Fibroblast of lung (primary cell): ENCODE results near the gene ZNF609. TPM values are rescaled to one million over a fixed set of nuclear protein-coding genes. Genes with fewer than 3 reads are reported as not detected.

Experiments
- DNase-seq, 2 donors: peaks; one replicate each; pipeline versions ENCODE4 v3.0.0 to v3.0.0-alpha.2; 2010; ENCODE audit warnings: low read depth in 2 of 2
- H2AFZ ChIP-seq: 2 replicates; pipeline ENCODE4 v1.5.1; 2012; ENCODE audit warnings: low read length, control low read depth, inconsistent platforms
- H3K27ac ChIP-seq: 2 replicates; pipeline ENCODE4 v1.5.1; 2011; ENCODE audit warnings: low read length, control low read depth; ENCODE audit not compliant: insufficient read depth
- H3K27me3 ChIP-seq: 2 replicates; pipeline ENCODE4 v1.5.1; 2011; ENCODE audit warnings: mild to moderate bottlenecking, low read length; ENCODE audit not compliant: control insufficient read depth, insufficient read depth
- H3K36me3 ChIP-seq: 2 replicates; pipeline ENCODE4 v1.5.1; 2011; ENCODE audit warnings: low read length; ENCODE audit not compliant: control insufficient read depth, insufficient read depth
- H3K4me1 ChIP-seq: 2 replicates; pipeline ENCODE4 v1.5.1; 2011; ENCODE audit warnings: low read length; ENCODE audit not compliant: control insufficient read depth, insufficient read depth; ENCODE audit errors: extremely low read depth
- H3K4me2 ChIP-seq: 2 replicates; pipeline ENCODE4 v1.5.1; 2011; ENCODE audit warnings: low read length, control low read depth; ENCODE audit not compliant: insufficient read depth; ENCODE audit errors: extremely low read depth
- H3K4me3 ChIP-seq, 4 experiments: fragments of 200-600 bp in 1 of 4; sonication (generic) in 1 of 4; replicated peaks in 1 of 4; 2 replicates each; pipeline ENCODE4 v1.5.1; 2011 to 2016; ENCODE audit warnings: low read length in 4 of 4, low read depth in 3 of 4, mild to moderate bottlenecking in 3 of 4, control low read depth in 2 of 4, inconsistent platforms in 1 of 4, mixed read lengths in 1 of 4; ENCODE audit not compliant: insufficient read depth in 1 of 4; ENCODE audit errors: control extremely low read depth in 1 of 4
- H3K79me2 ChIP-seq: 2 replicates; pipeline ENCODE4 v1.5.1; 2012; ENCODE audit warnings: mild to moderate bottlenecking, low read length, inconsistent platforms; ENCODE audit not compliant: control insufficient read depth, insufficient read depth
- H3K9ac ChIP-seq: 2 replicates; pipeline ENCODE4 v1.5.1; 2011; ENCODE audit warnings: mild to moderate bottlenecking, low read length, control low read depth; ENCODE audit not compliant: insufficient read depth
- H3K9me3 ChIP-seq: 2 replicates; pipeline ENCODE4 v1.5.1; 2012; ENCODE audit warnings: low read depth, low read length; ENCODE audit not compliant: control insufficient read depth, insufficient read depth
- H4K20me1 ChIP-seq: 2 replicates; pipeline ENCODE4 v1.5.1; 2011; ENCODE audit warnings: low read length; ENCODE audit not compliant: control insufficient read depth, insufficient read depth; ENCODE audit errors: extremely low read depth
- EZH2 ChIP-seq: IDR thresholded peaks from 2 replicates; pipeline ENCODE4 v1.5.1; 2012; ENCODE audit warnings: low read length, control low read depth, mild to moderate bottlenecking; ENCODE audit errors: missing control alignments
- polyA plus RNA-seq, 2 donors: library from polyadenylated mRNA; depleted of rRNA in 1 of 2; stranded (reverse) in 1 of 2; unstranded in 1 of 2; fragments of >200 nt; gene quantifications; 2 replicates each; pipeline ENCODE4 v1.2.1, GENCODE V29; 2011 to 2012; ENCODE audit warnings: missing spikeins in 1 of 2
- total RNA-seq: library from RNA; depleted of rRNA; stranded (reverse); fragments of >200 nt; gene quantifications from 2 replicates; pipeline ENCODE4 v1.2.1, GENCODE V29; 2014
- TF ChIP-seq, protein P1 (sequence below), 2 donors: IDR thresholded peaks in 1 of 2; conservative IDR thresholded peaks in 1 of 2; 1 replicate in 1 of 2; 2 replicates in 1 of 2; pipeline ENCODE4 v1.5.1; 2011 to 2012; ENCODE audit warnings: low read length in 2 of 2, control low read depth in 1 of 2, inconsistent platforms in 1 of 2, low read depth in 1 of 2, mild to moderate bottlenecking in 1 of 2

The ZNF609 gene
- total and polyA plus RNA-seq, 2 donors (not counting 1 experiment from before 2014, with no cell fraction given): 10.8 to 14.7 TPM

GRCh38 chr15:64530918-64531317 is 70.5 kb downstream of the ZNF609 start:
- Histone ChIP-seq H3K4me1 (peaks cover 6% of the 10 kb centered on the region), H3K27ac (no peak overlapping the region), H3K27me3 (no peaks in the 10 kb centered on the region), H4K20me1 (no peaks in the 10 kb centered on the region), H3K4me3 (no peak overlapping the region), H3K79me2 (peaks cover 46% of the 10 kb centered on the region), H3K36me3 (no peaks in the 10 kb centered on the region), H3K9me3 (no peaks in the 10 kb centered on the region), H3K9ac (no peak overlapping the region), H3K4me2 (no peak overlapping the region), H2AFZ (no peak overlapping the region)
- no peak for TF ChIP-seq EZH2
- TF ChIP-seq, protein P1, sequence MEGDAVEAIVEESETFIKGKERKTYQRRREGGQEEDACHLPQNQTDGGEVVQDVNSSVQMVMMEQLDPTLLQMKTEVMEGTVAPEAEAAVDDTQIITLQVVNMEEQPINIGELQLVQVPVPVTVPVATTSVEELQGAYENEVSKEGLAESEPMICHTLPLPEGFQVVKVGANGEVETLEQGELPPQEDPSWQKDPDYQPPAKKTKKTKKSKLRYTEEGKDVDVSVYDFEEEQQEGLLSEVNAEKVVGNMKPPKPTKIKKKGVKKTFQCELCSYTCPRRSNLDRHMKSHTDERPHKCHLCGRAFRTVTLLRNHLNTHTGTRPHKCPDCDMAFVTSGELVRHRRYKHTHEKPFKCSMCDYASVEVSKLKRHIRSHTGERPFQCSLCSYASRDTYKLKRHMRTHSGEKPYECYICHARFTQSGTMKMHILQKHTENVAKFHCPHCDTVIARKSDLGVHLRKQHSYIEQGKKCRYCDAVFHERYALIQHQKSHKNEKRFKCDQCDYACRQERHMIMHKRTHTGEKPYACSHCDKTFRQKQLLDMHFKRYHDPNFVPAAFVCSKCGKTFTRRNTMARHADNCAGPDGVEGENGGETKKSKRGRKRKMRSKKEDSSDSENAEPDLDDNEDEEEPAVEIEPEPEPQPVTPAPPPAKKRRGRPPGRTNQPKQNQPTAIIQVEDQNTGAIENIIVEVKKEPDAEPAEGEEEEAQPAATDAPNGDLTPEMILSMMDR (conservative IDR thresholded peaks at IDR 0.05 in 1 of 2, IDR thresholded peaks at IDR 0.05 in 1 of 2; ENCODE audit: low read depth in 1 of 2, low read length in 2 of 2): no peak
- no peak for DNase-seq

DNA sequence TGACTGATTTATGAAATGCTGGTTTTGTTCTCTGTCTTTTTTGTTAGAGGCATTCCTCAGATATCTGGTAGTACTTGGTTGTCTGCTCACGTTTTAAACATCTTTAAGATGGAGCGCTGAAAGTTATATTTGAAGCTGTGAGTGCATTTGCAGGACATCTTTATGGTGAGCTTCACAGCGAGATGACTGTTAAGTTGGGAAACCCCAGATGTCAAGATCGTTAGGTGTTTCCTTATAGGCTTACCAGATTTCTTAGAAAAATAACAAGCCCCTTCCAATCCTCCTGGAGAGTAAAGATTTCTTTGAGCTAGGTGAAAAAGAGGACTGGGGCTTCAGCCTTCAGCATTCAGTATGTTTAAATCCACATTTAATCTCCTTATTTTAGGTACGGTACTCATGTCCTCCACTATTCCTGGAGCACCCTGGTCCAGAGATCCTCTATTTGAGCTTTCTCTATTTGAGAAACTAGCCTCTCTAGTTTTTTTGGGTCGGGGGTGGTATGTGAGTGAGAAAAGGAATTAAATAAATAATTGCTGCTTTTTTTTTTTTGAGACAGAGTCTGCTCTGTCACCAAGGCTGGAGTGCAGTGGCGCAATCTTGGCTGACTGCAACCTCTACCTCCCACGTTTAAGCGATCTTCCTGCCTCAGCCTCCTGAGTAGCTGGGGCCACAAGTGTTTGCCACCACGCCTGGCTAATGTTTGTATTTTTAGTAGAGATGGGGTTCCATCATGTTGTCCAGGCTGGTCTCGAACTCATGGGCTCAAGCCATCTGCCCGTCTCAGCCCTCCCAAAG is 72.3 kb downstream of the ZNF609 start:
- TF ChIP-seq, protein P1 (conservative IDR thresholded peaks at IDR 0.05 in 1 of 2, IDR thresholded peaks at IDR 0.05 in 1 of 2; ENCODE audit: low read depth in 1 of 2, low read length in 2 of 2): no peak
- no peak for TF ChIP-seq EZH2
- Histone ChIP-seq H4K20me1 (no peaks in the 10 kb centered on the region), H3K4me1 (peaks cover 8% of the 10 kb centered on the region), H3K9me3 (no peaks in the 10 kb centered on the region), H3K27ac (no peak overlapping the region), H3K27me3 (no peaks in the 10 kb centered on the region), H2AFZ (no peak overlapping the region), H3K4me2 (no peak overlapping the region), H3K79me2 (peaks cover 42% of the 10 kb centered on the region), H3K4me3 (no peak overlapping the region), H3K9ac (no peak overlapping the region), H3K36me3 (no peaks in the 10 kb centered on the region)
- no peak for DNase-seq

DNA sequence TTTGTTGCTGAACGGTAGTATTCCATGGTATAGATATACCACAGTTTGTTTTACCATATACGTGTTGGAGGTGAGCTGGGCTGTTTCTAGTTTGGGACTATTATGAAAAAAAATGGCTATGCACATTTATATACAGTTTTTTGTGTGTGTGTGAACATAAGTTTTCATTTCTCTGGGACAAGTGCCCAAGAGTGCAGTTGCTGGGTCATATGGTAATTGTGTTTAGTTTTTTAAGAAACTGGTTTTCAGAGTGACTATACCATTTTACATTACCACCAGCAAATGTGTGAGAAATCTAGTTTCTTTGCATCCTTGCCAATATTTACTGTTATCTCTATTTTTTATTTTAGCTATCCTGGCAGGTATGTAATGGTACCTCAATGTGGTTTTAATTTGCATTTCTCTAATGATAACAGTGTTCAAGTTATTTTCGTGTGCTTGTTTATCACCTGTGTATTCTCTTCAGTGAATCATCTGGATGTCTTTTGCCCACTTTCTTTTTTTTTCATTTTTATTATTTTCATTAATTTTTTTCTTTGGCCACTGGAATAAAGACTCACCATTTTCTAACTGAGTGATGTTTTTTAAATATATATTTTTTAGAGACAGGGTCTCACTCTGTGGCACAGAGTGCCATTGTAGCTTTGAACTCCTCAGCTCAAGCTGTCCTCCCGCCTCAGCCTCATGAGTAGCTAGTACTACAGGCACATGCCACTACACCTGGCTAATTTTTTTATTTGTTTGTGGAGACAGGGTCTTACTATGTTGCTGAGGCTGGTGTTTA is 75.3 kb downstream of the ZNF609 start:
- H3K4me2 ChIP-seq: no peak overlapping the region
- H3K9ac ChIP-seq: no peak overlapping the region
- H3K27ac ChIP-seq: peak overlapping the region; percentile 42
- no peak overlapping the region for H3K4me3 ChIP-seq
- H3K27me3 ChIP-seq: no peaks in the 10 kb centered on the region
- H3K4me1 ChIP-seq: peaks cover 8% of the 10 kb centered on the region
- H3K79me2 ChIP-seq: peaks cover 34% of the 10 kb centered on the region
- DNase-seq: peak in 1 of 2 donors; percentile 53
- TF ChIP-seq EZH2: no peak
- TF ChIP-seq, protein P1 (conservative IDR thresholded peaks at IDR 0.05 in 1 of 2, IDR thresholded peaks at IDR 0.05 in 1 of 2; ENCODE audit: low read depth in 1 of 2, low read length in 2 of 2): no peak
- H2AFZ ChIP-seq: no peak overlapping the region
- no peaks in the 10 kb centered on the region for H3K9me3 ChIP-seq
- no peaks in the 10 kb centered on the region for H4K20me1 ChIP-seq
- no peaks in the 10 kb centered on the region for H3K36me3 ChIP-seq
